ENCODE measurements around the gene STAT3.

STAT3 gene

GRCh38 chr17:42316755-42317154 is 71.5 kb downstream of the STAT3 start:
- no peak overlapping the region for H3K4me3 ChIP-seq (ENCODE audit: low read depth, low read length)
- no peak for DNase-seq (ENCODE audit: low read depth)
- TF ChIP-seq CTCF (IDR thresholded peaks at IDR 0.05; ENCODE audit: low read depth, low read length) (no peak), MAX (IDR thresholded peaks at IDR 0.05; ENCODE audit: low read depth, low read length) (no peak), POLR2A (IDR thresholded peaks at IDR 0.05; ENCODE audit: extremely low read depth, insufficient read length) (no peak), MYC (IDR thresholded peaks at IDR 0.05; ENCODE audit: low read depth, low read length) (no peak)

GRCh38 chr17:42315402-42316156 is 72.7 kb downstream of the STAT3 start:
- H3K4me3 ChIP-seq (ENCODE audit: low read depth, low read length): no peak overlapping the region
- no peak for TF ChIP-seq MAX (IDR thresholded peaks at IDR 0.05; ENCODE audit: low read depth, low read length)
- TF ChIP-seq CTCF (IDR thresholded peaks at IDR 0.05; ENCODE audit: low read depth, low read length): no peak
- TF ChIP-seq POLR2A (IDR thresholded peaks at IDR 0.05; ENCODE audit: extremely low read depth, insufficient read length): no peak
- TF ChIP-seq MYC (IDR thresholded peaks at IDR 0.05; ENCODE audit: low read depth, low read length): no peak
- DNase-seq (ENCODE audit: low read depth): no peak

- peak; percentile 30 for DNase-seq (ENCODE audit: low read depth)
Measured at GRCh38 chr17:42313773-42314566, 74.3 kb downstream of the STAT3 start.

GRCh38 chr17:42313389-42313772 is 74.9 kb downstream of the STAT3 start:
- TF ChIP-seq MYC (IDR thresholded peaks at IDR 0.05; ENCODE audit: low read depth, low read length) (no peak), MAX (IDR thresholded peaks at IDR 0.05; ENCODE audit: low read depth, low read length) (no peak), CTCF (IDR thresholded peaks at IDR 0.05; ENCODE audit: low read depth, low read length) (no peak), POLR2A (IDR thresholded peaks at IDR 0.05; ENCODE audit: extremely low read depth, insufficient read length) (no peak)
- H3K4me3 ChIP-seq (ENCODE audit: low read depth, low read length): peak overlapping the region; percentile 46
- no peak for DNase-seq (ENCODE audit: low read depth)

More at GRCh38 chr17:42313773-42314566, 74.3 kb downstream of the STAT3 start:
- no peak overlapping the region for H3K4me3 ChIP-seq (ENCODE audit: low read depth, low read length)
- TF ChIP-seq CTCF (IDR thresholded peaks at IDR 0.05; ENCODE audit: low read depth, low read length) (no peak), MYC (IDR thresholded peaks at IDR 0.05; ENCODE audit: low read depth, low read length) (no peak), POLR2A (IDR thresholded peaks at IDR 0.05; ENCODE audit: extremely low read depth, insufficient read length) (no peak), MAX (IDR thresholded peaks at IDR 0.05; ENCODE audit: low read depth, low read length) (no peak)

GRCh38 chr17:42312285-42313130 is 75.7 kb downstream of the STAT3 start:
- peak; percentile 96 for DNase-seq (ENCODE audit: low read depth)
- TF ChIP-seq CTCF (IDR thresholded peaks at IDR 0.05; ENCODE audit: low read depth, low read length) (peak; percentile 48), POLR2A (IDR thresholded peaks at IDR 0.05; ENCODE audit: extremely low read depth, insufficient read length) (no peak), MAX (IDR thresholded peaks at IDR 0.05; ENCODE audit: low read depth, low read length) (peak; percentile 71; the same call in 1 of the 2 replicates), MYC (IDR thresholded peaks at IDR 0.05; ENCODE audit: low read depth, low read length) (peak; percentile 88; the same call in 1 of the 2 replicates)
- peak overlapping the region; percentile 50 for H3K4me3 ChIP-seq (ENCODE audit: low read depth, low read length)
